Kidney (tissue), 14 donors: Measurements from ENCODE around the gene ANKRD13B. TPM values are rescaled to one million over a fixed set of nuclear protein-coding genes. Genes with fewer than 3 reads are reported as not detected.
A peak's percentile ranks its signal among the peaks of the same experiment; 100 is the strongest.

ENCODE experiments used
- DNase-seq, 5 donors: peaks; one replicate each; pipeline ENCODE4 v3.0.0-alpha.2; 2013 to 2020
- FAIRE-seq: peaks from 2 replicates; lab custom pipeline; 2012; peaks lifted over from hg19 to GRCh38; lab: Jason Lieb, UNC
- H3K27ac ChIP-seq, 2 donors: one replicate each; pipeline ENCODE4 v1.7.0; 2013; ENCODE audit warnings: low read depth in 2 of 2, low read length in 2 of 2, inconsistent platforms in 1 of 2
- H3K27me3 ChIP-seq: one replicate; pipeline ENCODE4 v1.7.1; 2013; ENCODE audit warnings: low read length, inconsistent platforms; ENCODE audit not compliant: control insufficient read depth, insufficient read depth
- H3K36me3 ChIP-seq, 3 donors: one replicate each; pipeline versions ENCODE4 v1.7.0 to v1.7.1; 2013; ENCODE audit warnings: low read length in 3 of 3, control low read depth in 1 of 3, inconsistent platforms in 1 of 3; ENCODE audit not compliant: insufficient read depth in 3 of 3, control insufficient read depth in 2 of 3
- H3K4me1 ChIP-seq, 3 donors: one replicate each; pipeline versions ENCODE4 v1.7.0 to v1.7.1; 2013; ENCODE audit warnings: low read length in 3 of 3, inconsistent platforms in 1 of 3, low read depth in 1 of 3; ENCODE audit not compliant: control insufficient read depth in 2 of 3, insufficient read depth in 2 of 3
- H3K4me3 ChIP-seq, 3 donors: one replicate each; pipeline versions ENCODE4 v1.7.0 to v1.8.1; 2013; ENCODE audit warnings: low read length in 3 of 3, control low read depth in 1 of 3, inconsistent platforms in 1 of 3
- H3K9ac ChIP-seq, 3 donors: one replicate each; pipeline versions ENCODE4 v1.7.0 to v1.7.1; 2013; ENCODE audit warnings: low read length in 3 of 3, control low read depth in 1 of 3, inconsistent platforms in 1 of 3
- H3K9me3 ChIP-seq, 3 donors: one replicate each; pipeline versions ENCODE4 v1.7.0 to v1.7.1; 2013; ENCODE audit warnings: low read length in 3 of 3, control low read depth in 1 of 3, inconsistent platforms in 1 of 3; ENCODE audit not compliant: control insufficient read depth in 2 of 3, insufficient read depth in 1 of 3
- CTCF ChIP-seq: IDR thresholded peaks from 3 replicates; pipeline ENCODE4 v1.5.1; 2012; ENCODE audit warnings: mild to moderate bottlenecking, moderate library complexity, borderline replicate concordance; ENCODE audit not compliant: insufficient read depth; ENCODE audit errors: extremely low read depth
- intact Hi-C: fragments of 100-400 bp; cut with DNase I; formaldehyde crosslinking; loops from one replicate; pipeline ENCODE4 v1.11.1; 2022
- polyA plus RNA-seq: library from polyadenylated mRNA; stranded (reverse); fragments of 350-450 nt; fragmentation: Illumina TruSeq; extraction: RNeasy Lipid Tissue Mini Kit (QIAGEN cat#74804); gene quantifications from one replicate; pipeline ENCODE4 v1.2.3, GENCODE V29; 2014; ENCODE audit warnings: low read depth, low replicate concordance; ENCODE audit not compliant: insufficient read depth
- total RNA-seq: library from RNA; stranded (reverse); fragmentation: NEBNext Ultra II Directional; extraction: Animal tissue kit (Norgen Biotek cat#: 25700); gene quantifications from one replicate; pipeline ENCODE4 v1.2.1, GENCODE V29; 2021
- donor health status: control.
- donor health status: control.
- donor health status: control.
- donor health status: control.
- donor health status: control.
- donor health status: DM: yes; HTN: yes; CAD: no.
- donor health status: Normal renal cell carcinoma (clear cell type).

The ANKRD13B gene
- total and polyA plus RNA-seq, 2 donors from 2014 or later: 2.8 to 3.3 TPM

GRCh38 chr17:29587591-29587990 is 5.3 kb upstream of the ANKRD13B start:
- Histone ChIP-seq H3K4me3 (peak overlapping the region in 1 of 3 donors; percentile 79), H3K27me3 (no peaks in the 10 kb centered on the region), H3K9me3 (no peaks in the 10 kb centered on the region), H3K27ac (no peak overlapping the region), H3K36me3 (no peaks in the 10 kb centered on the region), H3K4me1 (peaks cover 0 to 55% (median 31%) of the 10 kb centered on the region in 3 donors), H3K9ac (peak overlapping the region in 1 of 3 donors; percentile 69)
- intact Hi-C loops: no loop called here
- no peak for TF ChIP-seq CTCF
- FAIRE-seq (no peak), DNase-seq (peak in 1 of 5 donors; percentile 35)

DNA sequence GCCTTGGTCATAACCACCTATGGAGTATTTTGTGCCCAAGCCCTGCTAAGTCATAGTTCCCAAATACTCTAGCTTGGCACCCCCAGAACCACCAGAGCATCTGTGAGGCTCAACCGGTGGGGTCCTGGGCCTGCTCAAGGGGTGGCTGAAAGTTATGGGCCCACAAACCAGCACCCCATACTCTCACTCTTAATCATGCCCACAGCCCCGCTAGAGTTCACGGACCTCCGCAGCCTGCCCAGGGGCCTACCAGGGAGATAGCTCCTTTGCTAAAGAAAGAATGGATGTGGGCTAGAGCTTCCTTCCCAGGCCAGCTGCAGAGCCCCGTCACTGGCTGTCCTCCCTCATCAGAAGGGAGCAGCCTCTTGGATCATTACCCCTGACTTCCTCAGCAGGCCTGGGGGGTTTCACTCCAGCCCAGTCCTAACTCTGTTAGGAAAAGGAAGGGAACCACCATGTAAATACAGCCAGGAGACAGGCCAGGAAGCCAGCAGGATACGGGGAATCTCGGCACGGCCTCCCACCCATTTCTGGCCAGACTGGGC is 4.8 kb upstream of the ANKRD13B start:
- intact Hi-C loops: no loop called here
- no peak for FAIRE-seq

DNA sequence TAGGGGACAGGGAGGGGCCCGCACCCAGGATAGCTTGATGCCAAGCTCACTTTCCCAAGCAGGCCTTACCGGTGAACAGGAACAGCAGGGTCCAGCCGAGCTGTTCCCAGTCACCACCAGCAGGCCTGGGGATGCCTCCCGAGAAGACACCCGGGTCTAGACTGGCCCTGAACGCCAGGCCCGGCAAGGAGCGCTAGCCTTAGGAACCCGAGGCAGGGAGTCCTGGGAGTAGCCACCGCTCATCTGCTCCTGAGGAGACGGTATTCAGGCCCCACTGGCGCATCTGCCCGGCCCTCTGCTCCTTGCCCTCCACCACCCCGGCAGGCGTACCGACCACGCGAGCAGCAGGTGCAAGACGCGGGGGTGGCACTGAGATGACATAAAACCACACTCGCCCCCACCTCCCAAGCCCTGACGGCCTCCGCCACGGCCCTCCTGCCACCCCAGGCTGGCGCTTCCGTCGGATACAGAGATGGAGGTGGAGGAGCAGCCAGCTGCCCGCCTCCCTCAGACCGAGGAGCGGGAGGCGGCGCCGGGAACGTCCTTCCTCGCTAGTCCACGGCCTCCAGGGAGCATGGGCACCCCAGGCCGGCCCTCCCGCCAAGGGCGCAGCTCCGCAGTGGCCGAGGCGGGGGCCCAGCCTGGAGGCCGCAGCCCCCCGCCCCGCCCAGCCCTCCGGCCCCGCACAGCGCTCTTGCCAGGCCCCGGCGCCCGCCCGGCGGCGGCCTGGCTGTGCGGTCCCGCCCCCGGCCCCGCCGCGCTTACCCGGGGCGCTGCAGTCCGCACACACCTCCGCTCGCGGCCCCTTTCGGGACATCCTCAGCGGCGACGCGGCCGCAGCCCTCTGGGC is 4.1 kb upstream of the ANKRD13B start:
- intact Hi-C loops: no loop called here
- DNase-seq: peak in 4 of 5 donors; percentile 29 to 79 (median 62)
- peak overlapping the region; percentile 26 to 69 (median 41) for H3K9ac ChIP-seq
- H3K36me3 ChIP-seq: no peaks in the 10 kb centered on the region
- no peak for TF ChIP-seq CTCF
- no peaks in the 10 kb centered on the region for H3K9me3 ChIP-seq
- H3K27me3 ChIP-seq: no peaks in the 10 kb centered on the region
- peak overlapping the region; percentile 48 to 79 (median 73) for H3K4me3 ChIP-seq
- FAIRE-seq: no peak
- H3K4me1 ChIP-seq: peaks cover 0 to 59% (median 31%) of the 10 kb centered on the region in 3 donors
- peak overlapping the region; percentile 49 to 67 for H3K27ac ChIP-seq

More for the DNA sequence above, 4.8 kb upstream of the ANKRD13B start:
- H3K9me3 ChIP-seq: no peaks in the 10 kb centered on the region
- no peaks in the 10 kb centered on the region for H3K27me3 ChIP-seq
- no peak for TF ChIP-seq CTCF
- peak overlapping the region; percentile 49 to 67 for H3K27ac ChIP-seq
- no peaks in the 10 kb centered on the region for H3K36me3 ChIP-seq
- no peak for DNase-seq
- H3K9ac ChIP-seq: peak overlapping the region in 2 of 3 donors; percentile 41 to 69
- peaks cover 0 to 58% (median 31%) of the 10 kb centered on the region in 3 donors for H3K4me1 ChIP-seq
- H3K4me3 ChIP-seq: peak overlapping the region; percentile 48 to 79 (median 73)
